ENCODE measurements around the gene JOSD1.
A peak's percentile ranks its signal among the peaks of the same experiment; 100 is the strongest.
"Not testable (repeated sequence)": the region's sequence is repeated elsewhere in the genome, so short reads cannot be mapped to it uniquely, and the experiment has no call there.

JOSD1 gene

GRCh38 chr22:38684895-38685294, 15.8 kb downstream of the JOSD1 start:
- no peak for DNase-seq (ENCODE audit: low read depth)

- peak; percentile 72 for DNase-seq (ENCODE audit: low read depth)
Measured at GRCh38 chr22:38681582-38682335, 19.0 kb downstream of the JOSD1 start, which contains the start of gene TOMM22. Gene TOMM22 (plus strand): TSS chr22:38681957. CDS start chr22:38681979, 22 bp downstream.

- no peak for DNase-seq (ENCODE audit: low read depth)
Measured at GRCh38 chr22:38675833-38676232, 24.9 kb downstream of the JOSD1 start.

- no peak for DNase-seq (ENCODE audit: low read depth)
Measured at GRCh38 chr22:38674888-38675287, 25.9 kb downstream of the JOSD1 start.

GRCh38 chr22:38657045-38657909, 43.5 kb downstream of the JOSD1 start:
- DNase-seq (ENCODE audit: low read depth) = no peak

- peak; percentile 79 for DNase-seq (ENCODE audit: low read depth)
Measured at GRCh38 chr22:38656256-38657044, 44.3 kb downstream of the JOSD1 start, which contains the start of the genes CBY1 and FAM227A. Gene CBY1 (plus strand): TSS chr22:38656638. CDS start chr22:38668055, 11,417 bp downstream. Gene FAM227A (minus strand): TSS chr22:38656392. CDS start chr22:38650168, 6,224 bp downstream.

DNA sequence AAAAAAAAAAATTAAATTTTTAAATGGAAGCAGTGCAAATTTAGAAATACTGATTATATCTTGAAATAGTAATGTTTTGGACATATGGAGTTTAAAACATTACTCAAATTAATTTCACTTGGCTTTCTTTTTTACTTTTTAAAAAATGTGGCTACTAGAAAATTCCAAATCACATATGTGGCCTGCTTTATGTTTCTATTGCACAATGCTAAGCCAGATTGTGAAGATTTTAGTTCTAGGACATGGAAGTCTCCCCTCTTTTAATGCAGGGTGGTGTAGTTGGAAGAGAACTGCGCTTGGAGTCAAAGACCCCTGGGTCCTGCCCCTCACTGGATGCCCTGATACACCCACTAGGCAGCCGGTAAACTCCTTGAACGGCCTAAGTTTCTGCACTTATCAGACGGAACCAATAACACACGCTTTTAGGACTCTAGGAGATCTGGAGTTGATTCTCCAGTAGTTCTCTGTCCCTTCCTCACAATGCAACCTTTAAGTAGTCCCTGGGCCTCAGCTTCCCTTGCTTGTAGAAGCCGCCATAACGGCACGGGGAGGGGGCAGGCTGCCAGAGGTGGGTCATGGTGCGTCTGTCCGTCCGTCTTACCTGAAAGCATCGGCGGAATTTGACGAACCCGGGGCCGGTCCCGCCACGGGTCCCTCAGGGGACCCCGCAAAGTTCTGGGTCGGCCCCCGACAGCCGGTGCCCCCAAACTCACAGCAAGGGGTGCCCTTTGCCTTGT, 45.1 kb downstream of the JOSD1 start:
- DNase-seq (ENCODE audit: low read depth) = no peak

- DNase-seq (ENCODE audit: low read depth) = no peak
Measured at GRCh38 chr22:38653741-38654140, 47.0 kb downstream of the JOSD1 start.

GRCh38 chr22:38652859-38653258, 47.9 kb downstream of the JOSD1 start:
- DNase-seq (ENCODE audit: low read depth) = no peak

DNA sequence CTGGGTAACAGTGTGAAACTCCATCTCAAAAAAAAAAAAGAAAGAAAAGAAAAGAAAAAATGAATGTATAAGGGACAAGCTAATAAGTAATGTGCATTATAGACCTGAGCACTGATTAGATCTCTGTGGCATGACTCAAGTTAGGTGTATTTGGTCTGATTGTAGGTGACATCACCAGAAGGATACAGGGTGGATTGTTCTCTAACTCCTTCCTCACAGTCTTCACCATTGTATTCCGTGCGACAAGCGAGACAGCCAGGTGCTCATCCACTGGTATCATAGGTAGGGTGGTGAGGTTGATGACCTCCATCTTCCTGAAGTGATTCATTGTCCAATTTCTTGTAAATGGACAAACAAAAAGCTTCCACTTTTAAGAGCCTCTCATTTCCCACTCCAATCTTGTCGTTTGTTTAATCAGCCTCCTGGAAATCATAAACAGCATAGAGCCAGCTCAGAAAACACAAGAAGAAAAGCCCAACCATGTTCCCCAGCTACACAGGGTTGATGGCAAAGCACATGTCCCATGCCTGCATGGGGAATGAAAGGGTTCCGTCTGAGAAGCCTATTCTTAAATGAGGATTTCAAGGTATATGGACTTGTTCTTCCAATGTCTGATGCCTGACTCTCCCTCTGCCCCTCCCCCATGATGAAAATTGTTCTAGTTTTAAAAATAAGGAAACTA, 50.8 kb downstream of the JOSD1 start:
- no peak for DNase-seq (ENCODE audit: low read depth)

DNA sequence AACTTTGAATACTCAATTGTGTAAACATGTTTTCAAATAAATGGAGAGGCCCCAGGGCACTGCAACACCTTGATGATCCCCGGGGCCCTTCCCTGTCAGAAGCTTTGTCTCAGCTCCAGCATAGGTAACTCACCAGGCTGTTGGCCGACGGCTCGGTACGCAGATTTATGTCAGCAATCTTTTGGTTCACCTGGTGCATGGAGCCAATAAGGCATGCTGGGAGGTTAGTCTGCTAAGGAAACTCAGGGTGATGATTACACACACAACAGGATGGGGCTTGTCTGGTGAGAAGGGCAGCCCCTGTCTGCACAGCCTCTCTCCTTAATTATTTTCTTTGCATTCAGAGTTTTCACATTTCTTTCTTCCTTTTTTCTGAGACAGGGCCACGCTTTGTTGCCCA, 55.3 kb downstream of the JOSD1 start:
- no peak for DNase-seq (ENCODE audit: low read depth)

DNA sequence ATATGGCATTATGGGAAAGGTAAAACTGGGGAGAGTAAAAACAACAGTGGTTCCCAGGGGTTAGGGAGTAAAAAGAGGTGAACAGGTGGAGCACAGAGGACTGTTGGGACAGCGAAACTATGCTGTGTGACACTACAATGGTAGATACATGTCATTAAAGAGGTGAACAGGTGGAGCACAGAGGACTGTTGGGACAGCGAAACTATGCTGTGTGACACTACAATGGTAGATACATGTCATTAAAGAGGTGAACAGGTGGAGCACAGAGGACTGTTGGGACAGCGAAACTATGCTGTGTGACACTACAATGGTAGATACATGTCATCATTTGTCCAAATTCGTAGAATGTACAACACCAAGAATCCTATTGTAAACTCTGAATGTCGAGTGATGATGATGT, 56.5 kb downstream of the JOSD1 start:
- not testable (repeated sequence) for DNase-seq (ENCODE audit: low read depth)

GRCh38 chr22:38641476-38642040, 59.2 kb downstream of the JOSD1 start:
- DNase-seq (ENCODE audit: low read depth) = no peak

GRCh38 chr22:38638728-38639127, 62.0 kb downstream of the JOSD1 start:
- no peak for DNase-seq (ENCODE audit: low read depth)

DNA sequence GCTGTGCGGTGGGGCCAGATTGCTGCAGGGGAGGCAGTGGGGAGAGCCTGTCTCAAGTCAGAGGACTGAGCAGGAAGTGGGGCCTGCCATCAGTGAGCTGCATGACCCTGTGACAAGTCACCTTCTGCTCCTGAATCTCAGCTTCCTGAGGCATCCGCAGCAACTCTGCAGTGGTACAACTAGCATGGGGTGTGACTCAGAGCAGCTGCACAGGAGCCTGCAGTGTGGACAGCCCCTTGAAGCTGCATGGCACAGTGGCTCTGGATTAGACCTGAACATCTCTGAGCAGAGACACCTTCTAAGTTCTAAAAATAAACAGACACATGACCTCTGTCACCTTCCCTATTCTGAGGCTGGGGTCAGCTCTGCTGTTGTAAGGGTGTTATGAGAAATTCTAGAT, 62.5 kb downstream of the JOSD1 start:
- no peak for DNase-seq (ENCODE audit: low read depth)
